ENCODE data around the gene HADHA.

Gene HADHA

GRCh38 chr2:26243470-26244308 is 743 bp downstream of the HADHA start:
- DNase-seq = no peak

- no peak for DNase-seq
These were observed 2.5 kb downstream of the HADHA start for GRCh38 chr2:26241928-26242436.

- DNase-seq = no peak
These were observed 6.0 kb downstream of the HADHA start for GRCh38 chr2:26238311-26238958.

GRCh38 chr2:26237868-26238267 is 6.6 kb downstream of the HADHA start:
- no peak for DNase-seq

GRCh38 chr2:26235089-26235488 is 9.3 kb downstream of the HADHA start:
- DNase-seq = peak in 1 of 2 donors; percentile 11

GRCh38 chr2:26230806-26231205 is 13.6 kb downstream of the HADHA start:
- no peak for DNase-seq

- no peak for DNase-seq
These were observed 14.8 kb downstream of the HADHA start for GRCh38 chr2:26229595-26229994.

GRCh38 chr2:26224095-26224494 is 20.3 kb downstream of the HADHA start:
- DNase-seq = no peak

- no peak for DNase-seq
These were observed 21.4 kb downstream of the HADHA start for GRCh38 chr2:26223018-26223417.

GRCh38 chr2:26217720-26218119 is 26.7 kb downstream of the HADHA start:
- DNase-seq = no peak

- DNase-seq = no peak
These were observed 27.8 kb downstream of the HADHA start for GRCh38 chr2:26216587-26216986.

- no peak for DNase-seq
These were observed 28.6 kb downstream of the HADHA start for GRCh38 chr2:26215833-26216232.

- DNase-seq = no peak
These were observed 29.7 kb downstream of the HADHA start for GRCh38 chr2:26214759-26215158.

GRCh38 chr2:26212011-26212410 is 32.4 kb downstream of the HADHA start:
- DNase-seq = no peak

GRCh38 chr2:26203906-26204305 is 40.5 kb downstream of the HADHA start:
- no peak for DNase-seq

- no peak for DNase-seq
These were observed 41.4 kb downstream of the HADHA start for GRCh38 chr2:26202981-26203490.

GRCh38 chr2:26197516-26197915 is 46.9 kb downstream of the HADHA start:
- DNase-seq = no peak

GRCh38 chr2:26196683-26197418 is 47.6 kb downstream of the HADHA start:
- no peak for DNase-seq

- no peak for DNase-seq
These were observed 49.1 kb downstream of the HADHA start for GRCh38 chr2:26195040-26195984.

- no peak for DNase-seq
These were observed 50.7 kb downstream of the HADHA start for GRCh38 chr2:26193578-26194231.

All from CD4-positive, alpha-beta T cell treated with Interleukin-1 beta for 1 hour (primary cell).